GM19240 (cell line): ENCODE measurements around the gene ATP5ME.
"Not testable (repeated sequence)": the region's sequence is repeated elsewhere in the genome, so short reads cannot be mapped to it uniquely, and the experiment has no call there.

ENCODE experiments used
- DNase-seq: peaks from one replicate; pipeline ENCODE4 v3.0.0; 2011; ENCODE audit warnings: low spot score; ENCODE audit not compliant: insufficient read length

The ATP5ME gene

GRCh38 chr4:635851-636627 is 38.0 kb downstream of the ATP5ME start:
- DNase-seq, result no peak

GRCh38 chr4:635066-635835 is 38.8 kb downstream of the ATP5ME start:
- not testable (repeated sequence) for DNase-seq

- no peak for DNase-seq
These were observed 39.5 kb downstream of the ATP5ME start for GRCh38 chr4:634599-634985.

GRCh38 chr4:633976-634598 is 40.0 kb downstream of the ATP5ME start:
- DNase-seq, result no peak

DNA sequence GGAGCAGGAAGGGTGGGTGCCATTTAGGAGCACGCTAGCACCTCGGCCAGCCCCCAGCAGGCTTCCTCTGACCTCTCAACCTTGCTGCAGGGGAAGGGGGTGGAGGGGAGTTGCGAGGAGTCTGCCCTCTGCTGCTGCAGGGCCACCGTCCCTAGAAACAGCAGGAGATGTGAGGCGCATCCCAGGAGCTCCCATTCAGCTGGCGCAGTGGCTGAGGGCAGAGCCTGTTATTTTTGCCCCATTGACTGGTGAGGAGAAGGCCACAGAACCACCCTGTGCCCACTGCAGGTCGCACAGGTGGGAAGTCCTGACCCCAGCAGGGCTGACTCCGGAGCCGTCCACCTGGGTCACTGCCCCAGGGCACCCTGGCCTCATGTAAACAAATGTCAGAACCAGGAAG is 40.7 kb downstream of the ATP5ME start:
- no peak for DNase-seq

DNA sequence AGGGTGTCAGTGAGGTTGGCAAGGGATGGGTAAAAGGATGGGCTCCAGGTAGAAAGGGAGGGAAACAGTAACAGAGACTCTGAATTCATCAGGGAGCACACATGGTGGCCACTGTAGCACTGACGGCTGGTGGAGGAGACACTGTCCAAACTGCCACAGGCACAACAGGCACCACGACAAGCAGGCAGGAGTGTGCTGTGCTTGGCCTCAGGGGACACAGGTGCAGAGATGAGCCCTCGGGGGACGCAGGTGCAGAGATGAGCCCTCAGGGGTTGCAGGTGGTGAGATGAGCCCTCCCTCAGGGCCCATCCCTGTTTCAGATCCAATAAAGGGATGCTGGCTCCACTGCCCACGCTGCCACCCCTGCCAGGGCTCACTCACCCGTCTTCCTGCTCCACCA is 41.1 kb downstream of the ATP5ME start:
- no peak for DNase-seq

- no peak for DNase-seq
These were observed 41.8 kb downstream of the ATP5ME start for GRCh38 chr4:632196-632790.

GRCh38 chr4:630656-631055 is 43.4 kb downstream of the ATP5ME start:
- no peak for DNase-seq

GRCh38 chr4:629915-630641 is 44.0 kb downstream of the ATP5ME start:
- DNase-seq, result no peak

GRCh38 chr4:629636-629914 is 44.5 kb downstream of the ATP5ME start:
- DNase-seq, result no peak

DNA sequence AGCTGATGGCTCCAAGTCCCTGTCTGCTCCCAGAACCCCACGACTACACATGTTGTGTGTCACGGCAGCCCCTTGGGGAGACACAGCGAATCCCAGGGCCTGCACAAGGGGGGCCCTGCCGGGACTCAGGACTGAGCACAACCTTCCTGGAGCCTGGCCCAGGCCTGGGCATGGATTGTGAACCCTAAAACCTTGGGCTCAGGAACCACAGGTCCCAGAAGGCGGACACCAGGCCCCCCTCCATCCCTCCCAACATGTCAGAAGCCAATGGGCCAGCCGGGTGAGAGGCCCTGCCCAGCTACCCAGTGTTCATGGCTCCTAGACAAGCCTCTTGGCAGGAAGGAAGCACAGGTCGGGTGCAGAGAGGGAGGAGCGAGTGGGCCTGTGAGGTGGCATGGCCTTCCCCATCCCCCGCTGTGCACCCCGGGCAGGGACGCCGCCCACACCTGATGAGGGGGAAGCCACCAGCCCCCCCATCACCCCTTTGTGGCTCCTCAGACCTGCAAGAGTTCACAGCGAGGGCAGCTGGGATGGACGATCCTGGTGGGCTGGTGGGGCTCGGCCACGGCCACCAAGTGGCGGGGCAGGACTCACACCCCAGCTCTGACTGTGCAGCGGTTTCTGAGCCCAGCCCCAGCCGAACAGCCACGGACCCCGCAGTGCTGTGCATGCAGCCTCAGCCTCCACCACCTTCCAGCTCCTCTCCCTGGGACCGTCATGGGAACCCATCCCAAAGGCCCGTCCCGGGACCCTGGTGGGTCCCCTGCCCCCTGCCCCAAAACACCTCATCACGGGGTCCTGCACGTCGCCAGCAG is 45.0 kb downstream of the ATP5ME start:
- no peak for DNase-seq

DNA sequence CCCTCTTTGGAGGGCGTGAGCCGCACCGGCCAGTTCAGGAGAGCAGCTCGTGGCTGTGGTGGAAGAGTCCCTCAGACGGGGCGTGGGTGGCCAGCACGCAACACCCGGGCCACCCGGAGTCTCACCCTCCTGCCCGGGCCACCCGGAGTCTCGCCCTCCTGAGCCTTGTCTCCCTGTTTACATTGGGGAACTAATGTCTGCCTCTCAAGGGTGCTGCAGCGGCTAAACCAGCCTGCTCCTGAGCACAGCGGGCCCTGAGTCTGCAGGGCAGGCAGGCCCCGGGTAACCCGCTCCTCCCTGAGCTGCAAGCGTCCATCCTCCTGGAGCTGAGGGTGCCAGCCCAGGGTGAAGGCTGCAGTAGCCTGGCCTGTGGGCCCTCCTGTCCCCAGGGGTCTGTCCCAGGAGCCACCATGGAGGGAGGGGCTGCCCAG is 45.8 kb downstream of the ATP5ME start:
- no peak for DNase-seq

GRCh38 chr4:627347-628125 is 46.5 kb downstream of the ATP5ME start:
- DNase-seq, result no peak

- no peak for DNase-seq
These were observed 47.6 kb downstream of the ATP5ME start for GRCh38 chr4:626201-627091.

DNA sequence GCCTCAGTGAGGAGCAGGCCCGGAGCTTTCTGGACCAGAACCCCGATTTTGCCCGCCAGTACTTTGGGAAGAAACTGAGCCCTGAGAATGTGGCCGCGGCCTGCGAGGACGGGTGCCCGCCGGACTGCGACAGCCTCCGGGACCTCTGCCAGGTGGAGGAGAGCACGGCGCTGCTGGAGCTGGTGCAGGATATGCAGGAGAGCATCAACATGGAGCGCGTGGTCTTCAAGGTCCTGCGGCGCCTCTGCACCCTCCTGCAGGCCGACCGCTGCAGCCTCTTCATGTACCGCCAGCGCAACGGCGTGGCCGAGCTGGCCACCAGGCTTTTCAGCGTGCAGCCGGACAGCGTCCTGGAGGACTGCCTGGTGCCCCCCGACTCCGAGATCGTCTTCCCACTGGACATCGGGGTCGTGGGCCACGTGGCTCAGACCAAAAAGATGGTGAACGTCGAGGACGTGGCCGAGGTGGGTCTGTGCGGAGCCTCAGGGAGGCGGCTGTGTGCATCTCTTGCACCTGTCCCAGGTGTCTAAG is 48.4 kb downstream of the ATP5ME start:
- DNase-seq, result no peak

DNA sequence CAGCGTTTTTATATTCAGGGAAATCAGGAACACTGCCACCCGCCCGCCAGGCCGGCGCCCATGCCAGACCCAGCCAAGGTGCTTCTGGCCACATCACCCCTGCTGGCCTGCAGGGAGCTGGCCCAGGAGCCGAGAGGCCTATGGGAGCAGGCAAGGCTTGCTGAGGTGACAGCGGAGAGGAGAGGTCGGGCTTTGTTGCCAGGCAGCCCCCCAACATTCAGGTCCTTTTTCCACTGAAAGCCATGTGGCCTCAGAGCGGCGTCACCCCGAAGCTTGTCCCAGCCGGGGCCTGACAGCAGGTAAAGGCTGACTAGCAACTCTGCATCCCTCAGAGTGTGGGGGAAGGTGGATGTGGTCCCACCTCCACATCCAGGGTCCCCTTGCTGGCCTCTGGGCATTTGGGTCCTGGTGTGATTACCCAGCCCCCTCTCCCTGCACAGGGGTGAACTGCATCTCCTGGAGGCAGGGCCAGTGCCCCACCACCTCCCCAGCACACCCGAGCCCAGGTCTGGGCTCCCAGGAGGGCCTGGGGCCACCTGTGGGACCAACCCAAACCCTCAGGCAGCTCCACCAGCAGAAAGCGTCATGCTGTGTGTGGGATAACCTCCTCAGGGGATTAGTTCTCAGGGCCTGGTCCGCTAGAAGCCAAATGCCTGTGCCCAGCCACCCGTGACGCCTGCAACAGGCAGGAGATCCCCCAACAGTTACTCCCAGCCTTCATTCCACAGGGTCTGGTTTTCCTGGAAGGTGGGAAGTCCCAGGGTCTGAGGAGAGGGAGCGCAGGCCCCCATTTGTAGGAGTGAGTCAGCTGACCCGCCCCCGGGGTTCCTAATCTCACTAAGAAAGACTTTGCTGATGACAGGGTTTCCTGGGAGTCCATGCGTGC is 49.1 kb downstream of the ATP5ME start, which contains the start of gene PDE6B:
TSS of gene PDE6B (plus strand) at position 869 of the 886 bp plus-strand sequence. CDS start 54 bp downstream, outside the sequence.
- no peak for DNase-seq

DNA sequence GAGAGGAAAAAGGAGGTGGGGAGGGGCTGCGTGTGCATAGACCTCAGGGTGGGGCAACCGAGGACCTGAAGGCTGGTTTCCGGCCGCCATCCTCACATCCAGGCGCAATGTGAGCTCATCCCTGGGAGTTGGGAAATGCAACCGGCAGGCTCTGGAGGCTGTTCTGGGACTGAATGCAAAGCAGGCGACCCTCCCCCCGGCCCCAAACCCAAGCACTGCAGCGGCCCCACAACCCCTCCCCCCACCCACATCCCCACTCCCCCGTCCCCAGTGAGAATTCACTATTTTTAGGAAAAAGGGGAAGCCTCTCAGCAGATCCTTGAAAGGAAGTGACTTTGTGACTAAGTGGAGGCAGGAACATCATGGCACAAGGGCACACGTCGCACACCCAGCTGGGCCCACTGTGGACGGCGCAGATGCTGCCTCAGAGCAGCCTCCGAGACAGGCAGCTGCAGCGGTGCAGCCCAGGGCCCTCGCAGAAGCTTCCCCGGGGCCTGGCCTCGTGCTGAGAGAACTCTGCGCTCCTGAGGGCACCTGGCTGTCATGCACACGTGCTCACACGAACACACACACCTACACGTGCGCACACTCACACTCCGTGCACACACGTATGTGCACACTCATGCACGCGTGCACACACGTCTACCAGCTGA is 50.0 kb downstream of the ATP5ME start:
- no peak for DNase-seq
